ENCODE results near the gene NACA.
"Not testable (repeated sequence)": the region's sequence is repeated elsewhere in the genome, so short reads cannot be mapped to it uniquely, and the experiment has no call there.

The NACA gene

DNA sequence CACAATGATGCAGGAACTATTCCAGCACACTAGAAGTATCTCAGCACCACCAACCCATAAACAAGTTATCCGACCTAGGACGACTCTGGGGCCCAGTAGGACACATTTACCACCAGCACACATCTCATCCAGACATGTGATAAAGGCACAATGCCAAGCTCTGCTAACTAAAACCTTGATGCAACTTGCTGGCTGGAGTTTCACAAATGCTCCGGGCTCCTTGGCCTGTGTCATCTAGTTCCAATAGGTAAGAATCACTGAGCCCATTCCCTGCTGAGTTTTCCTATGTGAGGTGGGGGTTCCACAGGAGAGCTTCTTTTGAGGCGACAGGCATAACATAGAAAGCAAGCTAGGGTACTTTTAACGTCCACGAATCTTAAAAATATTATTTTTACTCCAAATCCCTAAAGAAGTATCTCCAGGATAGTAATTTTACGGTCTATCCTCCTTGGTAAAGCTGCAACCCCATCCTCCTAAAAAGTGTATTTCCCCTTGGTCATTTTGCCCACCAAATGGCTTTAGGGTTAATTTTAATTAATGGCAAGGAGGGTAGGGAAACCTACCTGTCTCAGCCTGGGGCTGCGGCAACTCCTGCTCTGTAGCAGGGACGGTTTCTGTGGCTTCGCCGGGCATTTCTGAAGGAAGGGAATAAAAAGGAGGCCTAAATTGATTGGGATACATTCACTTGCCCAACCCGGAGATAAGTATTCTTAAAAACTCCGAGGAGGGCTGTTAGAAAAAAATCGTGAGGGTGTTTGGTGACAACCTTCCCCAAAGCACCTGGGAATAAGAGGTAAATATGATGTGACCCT is 1.0 kb downstream of the NACA start:
- DNase-seq (ENCODE audit: low read depth): peak; percentile 83

DNA sequence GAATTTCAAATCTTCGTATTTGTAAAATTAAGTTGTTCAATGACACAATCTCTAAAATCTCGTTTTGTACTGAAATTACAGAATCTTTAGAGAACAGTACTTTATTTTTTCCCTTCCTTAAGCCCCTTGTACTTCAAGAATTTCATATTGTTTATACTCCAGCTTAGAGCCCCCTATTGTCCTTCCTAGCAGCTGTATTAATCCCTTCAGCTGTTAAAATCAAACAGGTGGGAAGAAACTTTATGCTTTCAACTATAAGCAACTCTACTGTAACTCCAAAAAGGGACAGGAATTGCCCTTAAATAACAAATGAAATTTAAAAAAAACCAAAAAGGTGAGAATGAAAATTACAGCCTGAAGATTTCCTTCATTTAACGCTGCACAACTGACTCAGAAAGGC is 1.7 kb downstream of the NACA start:
- no peak for DNase-seq (ENCODE audit: low read depth)

DNA sequence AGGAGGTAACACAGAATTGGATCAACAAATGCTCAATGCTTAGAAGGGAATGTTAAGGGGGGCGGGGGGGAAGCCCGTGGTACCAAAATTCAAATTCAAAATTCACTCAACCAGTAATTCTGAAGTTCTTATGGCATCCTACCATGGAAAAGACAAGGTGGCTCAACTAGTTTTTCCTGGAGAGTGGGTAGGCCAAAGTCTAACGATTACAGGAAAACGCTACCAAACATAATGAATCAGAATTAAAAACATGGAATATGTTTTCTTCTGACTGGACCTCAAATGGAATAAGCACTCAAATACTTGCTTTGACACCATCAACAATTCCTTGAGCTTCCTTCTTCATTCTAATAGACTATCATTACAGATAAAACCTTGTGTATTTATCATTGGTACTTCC is 2.3 kb downstream of the NACA start:
- no peak for DNase-seq (ENCODE audit: low read depth)

DNA sequence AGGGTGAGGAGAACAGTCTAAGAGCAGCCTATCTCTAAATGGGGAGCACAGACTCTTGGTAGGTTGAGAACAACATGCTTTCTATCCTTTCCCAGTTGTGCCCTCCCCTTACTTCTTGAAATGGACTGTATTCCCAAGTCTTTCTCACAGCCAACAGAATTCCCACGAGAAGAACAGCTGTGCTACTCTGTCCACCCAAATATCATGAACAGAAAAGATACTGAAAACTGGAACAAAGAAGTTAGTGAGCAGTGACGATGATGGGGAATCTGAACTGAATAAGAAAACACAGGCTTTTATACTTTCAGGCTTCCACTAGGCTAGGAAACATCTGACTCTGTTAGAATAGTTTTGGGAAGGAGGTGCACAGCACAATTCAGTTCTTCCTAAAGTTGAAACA is 3.4 kb downstream of the NACA start:
- DNase-seq (ENCODE audit: low read depth): no peak

DNA sequence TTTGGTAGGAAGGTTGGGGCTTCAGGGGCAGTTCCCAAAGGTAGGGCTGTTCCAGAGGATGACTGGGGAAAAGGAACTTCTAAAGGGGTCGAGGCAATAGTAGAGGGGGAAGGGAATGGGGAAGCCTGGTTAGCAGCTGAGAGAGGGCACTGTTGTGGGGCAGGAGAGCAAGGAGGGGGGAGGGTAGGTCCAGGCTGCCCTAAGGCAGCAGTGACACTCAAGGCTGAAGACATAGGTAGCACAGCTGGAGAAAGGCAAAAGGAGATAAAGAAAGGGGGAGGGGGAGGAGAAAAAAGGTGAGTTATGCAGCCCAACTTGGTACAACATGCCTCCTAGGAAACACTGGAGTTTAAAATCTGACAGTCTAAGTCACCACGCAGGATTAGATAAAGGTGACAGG is 3.9 kb downstream of the NACA start:
- DNase-seq (ENCODE audit: low read depth): no peak

DNA sequence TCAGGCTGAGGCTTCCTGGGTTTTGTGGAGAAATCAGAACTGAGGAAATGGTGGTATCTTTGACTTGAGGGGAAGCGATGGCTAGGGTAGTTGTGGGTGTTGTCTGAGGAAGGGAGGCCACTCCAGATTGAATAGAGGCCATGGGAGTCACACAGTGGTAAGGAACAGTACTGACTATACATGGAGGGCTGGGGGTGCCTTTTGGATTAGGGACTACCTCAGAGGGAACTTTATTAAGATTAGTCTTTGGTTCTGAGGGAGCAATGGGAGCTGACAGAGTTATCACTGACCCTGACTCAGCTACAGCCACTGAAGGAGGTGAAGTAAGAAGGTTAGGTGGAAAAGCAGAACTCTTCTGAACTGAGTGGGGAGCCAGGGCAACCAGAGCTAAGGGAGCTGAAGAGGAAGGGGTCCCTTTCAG is 4.4 kb downstream of the NACA start:
- no peak for DNase-seq (ENCODE audit: low read depth)

DNA sequence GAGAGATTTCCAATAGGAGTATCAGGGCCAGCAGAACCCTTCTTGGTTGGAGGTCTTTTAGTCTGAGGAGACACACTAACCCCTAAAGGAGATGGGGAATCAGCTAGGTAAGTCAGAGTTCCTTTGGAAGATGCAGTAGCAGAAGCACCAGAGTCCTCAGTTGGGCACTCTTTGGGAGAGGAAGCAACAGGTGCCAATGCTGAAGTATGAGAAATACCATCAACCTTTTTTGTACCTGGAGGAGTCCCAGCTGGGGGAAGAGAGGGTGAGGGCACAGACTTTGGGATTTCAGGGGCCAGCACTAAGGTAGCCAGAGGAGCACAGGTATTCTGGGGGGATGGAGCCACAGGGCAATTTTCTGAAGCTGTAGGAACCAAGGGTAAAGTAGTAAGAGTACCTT is 6.0 kb downstream of the NACA start:
- no peak for DNase-seq (ENCODE audit: low read depth)

DNA sequence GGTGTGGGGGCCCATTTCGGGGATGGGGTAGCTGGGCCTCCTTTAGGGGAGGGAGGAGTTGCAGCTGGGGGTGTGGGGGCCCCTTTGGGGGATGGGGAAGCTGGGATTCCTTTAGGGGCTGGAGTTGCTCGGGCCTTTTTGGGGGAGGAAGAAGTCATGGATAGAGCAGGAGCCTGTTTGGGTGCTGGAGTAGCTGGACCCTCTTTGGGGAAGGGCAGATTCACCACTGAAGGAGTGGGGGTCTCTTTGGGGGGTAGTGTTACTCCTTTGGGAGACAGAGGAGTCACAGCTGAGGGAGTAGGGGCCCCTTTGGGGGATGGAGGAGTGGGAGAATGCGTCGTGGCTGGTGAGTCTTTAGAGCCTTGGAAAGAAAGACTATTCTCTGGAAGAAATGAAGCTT is 6.5 kb downstream of the NACA start:
- DNase-seq (ENCODE audit: low read depth): no peak

DNA sequence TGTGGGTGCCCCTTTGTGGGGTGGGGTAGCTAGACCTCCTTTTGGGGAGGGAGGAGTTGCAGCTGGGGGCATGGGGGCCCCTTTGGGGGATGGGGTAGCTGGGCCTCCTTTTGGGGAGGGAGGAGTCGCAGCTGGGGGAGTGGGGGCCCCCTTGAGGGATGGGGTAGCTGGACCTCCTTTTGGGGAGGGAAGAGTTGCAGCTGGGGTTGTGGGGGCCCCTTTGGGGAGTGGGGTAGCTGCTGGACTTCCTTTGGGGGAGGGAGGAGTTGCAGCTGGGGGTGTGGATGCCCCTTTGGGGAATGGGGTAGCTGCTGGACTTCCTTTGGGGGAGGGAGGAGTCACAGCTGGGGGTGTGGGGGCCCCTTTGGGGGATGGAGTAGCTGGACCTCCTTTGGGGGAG is 7.0 kb downstream of the NACA start:
- no peak for DNase-seq (ENCODE audit: low read depth)

DNA sequence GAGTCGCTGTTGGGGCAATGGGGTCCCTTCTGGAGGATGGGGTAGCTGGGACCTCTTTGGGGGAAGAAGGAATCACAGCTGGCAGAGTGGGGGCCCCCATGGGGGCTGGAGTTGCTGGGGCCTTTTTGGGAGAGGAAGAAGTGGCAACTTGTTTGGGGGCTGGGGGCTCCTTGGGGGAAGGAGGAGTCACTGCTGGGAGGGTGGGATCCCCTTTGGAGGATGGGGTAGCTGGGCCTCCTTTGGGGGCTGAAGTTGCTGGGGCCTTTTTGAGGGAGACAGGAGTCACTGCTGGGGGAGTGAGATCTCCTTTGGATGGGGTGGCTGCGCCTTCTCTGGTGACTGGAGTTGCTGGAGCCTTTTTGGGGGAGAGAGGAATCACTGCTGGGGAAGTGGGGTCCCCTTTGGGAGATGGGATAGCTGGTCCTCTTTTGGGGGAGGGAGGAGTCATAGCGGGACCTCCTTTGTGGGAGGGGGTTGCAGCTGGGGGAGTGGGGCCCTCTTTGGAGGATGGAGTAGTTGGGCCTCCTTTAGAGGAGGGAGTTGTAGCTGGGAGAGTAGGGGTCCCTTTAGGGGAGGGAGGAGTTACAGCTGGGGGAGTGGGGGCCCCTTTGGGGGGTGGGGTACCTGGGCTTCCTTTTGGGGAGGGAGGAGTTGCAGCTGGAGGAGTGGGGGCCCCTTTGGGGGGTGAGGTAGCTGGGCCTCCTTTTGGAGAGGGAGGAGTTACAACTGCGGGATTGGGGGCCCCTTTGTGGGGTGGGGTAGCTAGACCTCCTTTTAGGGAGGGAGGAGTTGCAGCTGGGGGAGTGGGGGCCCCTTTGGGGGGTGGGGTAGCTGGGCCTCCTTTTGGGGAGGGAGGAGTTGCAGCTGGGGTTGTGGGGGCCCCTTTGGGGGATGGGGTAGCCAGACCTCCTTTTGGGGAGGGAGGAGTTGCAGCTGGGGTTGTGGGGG is 7.9 kb downstream of the NACA start:
- DNase-seq (ENCODE audit: low read depth): no peak

DNA sequence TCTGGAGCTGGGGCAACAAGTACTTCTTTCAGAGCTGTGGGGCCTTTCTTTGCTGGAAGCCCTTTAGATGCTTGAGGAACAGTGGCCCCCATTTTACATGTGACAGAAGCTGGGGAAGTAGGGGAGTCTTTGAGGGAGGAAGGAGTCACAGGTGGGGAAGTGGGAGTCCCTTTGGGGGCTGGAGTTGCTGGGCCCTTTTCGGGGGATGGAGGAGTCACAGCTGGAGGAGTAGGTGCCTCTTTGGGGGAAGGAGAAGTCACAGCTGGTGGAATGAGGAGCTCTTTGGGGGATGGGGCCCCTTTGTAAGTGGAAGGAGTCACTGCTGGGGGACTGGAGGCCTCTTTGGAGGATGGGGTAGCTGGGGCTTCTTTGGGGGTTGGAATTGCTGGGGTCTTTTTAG is 8.6 kb downstream of the NACA start:
- no peak for DNase-seq (ENCODE audit: low read depth)

DNA sequence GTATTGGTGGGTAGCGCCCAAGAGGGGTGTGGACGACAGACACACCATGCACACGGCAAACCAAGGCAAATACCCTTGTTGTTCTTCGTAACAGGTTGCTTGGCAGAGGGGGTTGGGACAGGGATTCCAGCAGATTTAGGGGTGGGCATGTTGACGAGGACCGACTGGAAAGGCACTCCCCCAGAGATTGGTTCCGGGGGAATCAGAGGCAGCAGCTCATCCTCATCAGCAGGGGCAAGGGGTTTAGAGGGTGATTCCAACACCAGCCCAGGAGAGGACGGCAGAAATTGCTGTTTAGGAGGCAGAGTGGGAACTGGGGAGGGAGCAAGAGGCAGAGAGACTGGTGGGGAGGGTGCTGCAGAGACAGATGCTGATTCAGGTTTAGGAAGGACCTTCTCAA is 9.3 kb downstream of the NACA start:
- no peak for DNase-seq (ENCODE audit: low read depth)

DNA sequence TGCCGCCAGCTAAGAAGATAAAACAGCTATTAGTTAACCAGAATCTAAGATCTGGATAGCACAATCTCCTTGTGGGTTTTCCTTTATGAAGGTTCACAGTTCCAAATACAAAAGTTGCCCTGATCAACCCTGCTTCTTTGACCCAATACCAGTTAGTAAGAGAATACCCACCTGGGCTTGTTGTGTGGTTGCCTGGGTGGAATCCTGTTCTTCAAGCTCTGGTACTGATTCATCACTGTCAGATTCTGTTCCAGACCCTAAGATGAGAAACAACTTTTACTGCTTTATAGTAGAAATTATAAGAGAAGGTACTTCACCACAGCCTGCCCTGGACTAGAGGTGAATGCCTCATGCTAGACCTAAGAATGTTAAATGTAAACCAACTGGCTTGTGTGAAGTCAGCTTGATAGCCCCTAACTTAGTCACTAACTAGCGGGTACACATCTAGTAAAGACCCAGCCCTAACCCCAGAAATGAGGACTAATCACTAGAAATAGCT is 10.6 kb downstream of the NACA start:
- DNase-seq (ENCODE audit: low read depth): no peak

DNA sequence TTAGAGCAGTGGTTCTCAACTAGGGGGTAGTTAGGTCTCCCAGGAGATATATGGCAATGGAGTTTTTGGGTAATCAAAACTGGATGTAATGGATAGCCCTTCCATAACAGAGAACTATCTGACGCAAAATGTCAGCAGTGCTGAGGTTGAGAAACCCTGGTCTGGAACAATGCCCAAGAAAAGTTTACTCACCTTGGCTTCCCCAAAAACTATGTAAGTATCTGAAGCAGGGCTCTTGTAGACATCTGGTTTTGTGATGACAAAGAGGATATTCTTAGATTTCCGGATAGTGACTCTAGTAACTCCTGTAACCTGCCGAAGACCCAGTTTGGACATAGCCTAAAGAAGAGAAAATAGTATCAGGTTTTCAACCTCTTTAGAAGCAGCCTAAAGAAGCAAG is 11.8 kb downstream of the NACA start:
- no peak for DNase-seq (ENCODE audit: low read depth)

DNA sequence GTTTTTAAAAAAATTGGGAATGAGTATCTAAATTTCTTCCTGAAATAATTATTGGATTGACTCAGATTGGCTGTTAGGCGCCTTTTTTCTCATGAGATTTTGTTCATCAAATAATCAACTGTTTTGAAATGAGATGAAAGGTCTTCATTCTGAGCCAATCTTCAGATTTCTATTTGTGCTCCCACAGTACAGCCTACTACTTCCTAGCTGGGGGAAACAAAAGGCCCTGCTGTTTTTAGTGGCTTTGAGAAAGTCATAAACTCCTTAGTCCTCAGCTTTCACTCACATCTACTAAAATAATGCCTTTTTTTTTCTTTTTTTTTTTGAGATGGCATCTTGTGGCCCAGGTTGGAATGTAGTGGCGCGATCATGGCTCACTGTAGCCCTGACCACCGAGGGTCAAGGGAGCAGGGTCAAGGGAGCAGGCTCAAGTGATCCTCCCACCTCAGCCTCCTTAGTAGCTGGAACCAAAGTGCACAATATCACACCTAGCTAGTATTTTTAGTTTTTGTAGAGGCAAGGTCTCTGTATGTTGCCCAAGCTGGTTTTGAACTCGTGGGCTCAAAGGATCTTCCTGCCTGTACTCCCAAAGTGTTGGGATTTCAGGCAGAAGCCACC is 15.2 kb downstream of the NACA start:
- no peak for DNase-seq (ENCODE audit: low read depth)

DNA sequence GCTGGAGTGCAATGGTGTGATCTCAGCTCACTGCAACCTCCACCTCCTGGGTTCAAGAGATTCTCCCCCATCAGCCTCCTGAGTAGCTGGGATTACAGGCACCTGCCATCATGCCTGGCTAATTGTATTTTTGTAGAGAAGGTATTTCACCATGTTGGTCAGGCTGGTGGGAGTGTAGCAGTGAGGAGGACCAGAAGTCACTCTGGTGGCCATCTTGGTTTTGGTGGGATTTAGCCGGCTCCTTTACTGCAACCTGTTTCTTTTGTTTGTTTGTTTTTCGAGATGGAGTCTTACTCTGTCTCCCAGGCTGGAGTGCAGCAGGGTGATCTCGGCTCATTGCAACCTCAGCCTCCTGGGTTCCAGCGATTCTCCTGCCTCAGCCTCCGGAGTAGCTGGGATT is 20.6 kb downstream of the NACA start:
- DNase-seq (ENCODE audit: low read depth): not testable (repeated sequence)

DNA sequence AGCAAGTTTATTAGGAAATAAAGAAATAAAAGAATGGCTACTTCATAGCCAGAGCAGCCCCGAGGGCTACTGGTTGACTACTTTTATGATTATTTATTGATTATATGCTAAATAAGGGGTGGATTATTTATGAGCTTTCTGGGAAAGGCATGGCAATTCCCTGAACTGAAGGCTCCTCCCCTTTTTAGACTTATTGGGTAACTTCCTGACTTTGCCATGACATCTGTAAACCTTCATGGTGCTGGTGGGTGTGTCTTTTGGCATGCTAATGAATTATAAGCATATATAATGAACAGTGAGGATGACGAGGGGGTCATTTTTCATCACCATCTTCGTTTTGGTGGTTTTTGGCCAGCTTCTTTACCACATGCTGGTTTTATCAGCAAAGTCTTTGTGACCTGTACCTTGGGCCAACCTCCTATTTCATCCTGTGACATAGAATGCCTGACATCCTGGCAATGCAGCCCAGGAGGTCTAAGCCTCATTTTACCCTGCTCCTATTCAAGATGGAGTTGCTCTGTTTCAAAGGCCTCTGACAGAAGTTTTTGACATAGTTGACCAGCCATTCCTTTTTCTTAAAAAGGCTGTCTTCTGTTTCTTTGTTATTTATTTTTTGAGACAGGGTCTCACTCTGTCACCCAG is 26.0 kb downstream of the NACA start:
- DNase-seq (ENCODE audit: low read depth): no peak

DNA sequence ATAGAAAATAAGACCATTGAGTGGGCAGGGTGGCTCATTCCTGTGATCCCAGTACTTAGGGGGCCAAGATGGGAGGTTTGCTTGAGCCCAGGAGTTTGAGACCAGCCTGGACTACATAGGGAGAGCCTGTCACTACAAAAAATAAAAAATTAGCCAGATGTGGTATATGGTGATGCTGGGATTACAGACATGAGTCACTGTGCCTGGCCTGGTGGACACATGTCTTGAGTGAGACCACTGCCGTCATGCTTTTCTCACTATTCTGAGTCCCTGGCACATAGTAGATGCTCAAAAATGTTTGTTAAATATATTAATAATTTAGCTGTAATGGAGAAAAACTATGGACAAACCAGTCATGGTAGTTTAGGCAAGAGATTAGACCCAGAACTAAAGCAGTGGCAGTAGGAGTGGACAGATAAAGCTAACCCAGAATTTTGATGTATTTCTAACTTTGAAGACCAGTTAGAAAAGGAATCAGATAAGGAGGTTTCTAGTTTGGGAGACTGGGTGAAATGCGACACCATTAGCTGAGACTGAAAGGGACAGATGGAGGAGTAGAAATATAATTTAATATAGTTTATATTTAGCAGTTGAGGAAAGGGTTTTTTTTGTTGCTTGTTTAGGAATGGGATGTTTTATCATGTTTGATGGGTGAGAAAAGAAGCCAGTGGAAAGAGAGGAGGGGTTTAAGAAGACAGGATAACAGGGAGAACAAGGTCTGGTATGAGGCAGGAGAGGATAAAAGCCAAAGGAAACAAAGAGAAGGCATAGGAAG is 29.6 kb downstream of the NACA start:
- no peak for DNase-seq (ENCODE audit: low read depth)

DNA sequence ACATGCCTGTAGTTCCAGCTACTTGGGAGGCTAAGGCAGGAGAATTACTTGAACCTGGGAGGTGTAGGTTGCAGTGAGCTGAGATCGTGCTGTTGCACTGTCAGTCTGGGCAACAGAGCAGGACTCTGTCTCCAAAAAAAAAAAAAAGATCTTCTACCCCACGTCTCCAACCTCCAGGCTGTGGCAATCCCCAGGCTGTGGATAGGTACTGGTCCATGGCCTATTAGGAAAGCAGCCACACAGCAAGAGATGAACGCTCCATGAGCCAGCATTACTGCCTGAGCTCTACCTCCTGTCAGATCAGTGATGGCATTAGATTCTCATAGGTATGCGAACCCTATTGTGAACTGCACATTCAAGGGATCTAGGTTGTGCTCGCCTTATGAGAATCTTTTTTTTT is 30.9 kb downstream of the NACA start:
- no peak for DNase-seq (ENCODE audit: low read depth)

DNA sequence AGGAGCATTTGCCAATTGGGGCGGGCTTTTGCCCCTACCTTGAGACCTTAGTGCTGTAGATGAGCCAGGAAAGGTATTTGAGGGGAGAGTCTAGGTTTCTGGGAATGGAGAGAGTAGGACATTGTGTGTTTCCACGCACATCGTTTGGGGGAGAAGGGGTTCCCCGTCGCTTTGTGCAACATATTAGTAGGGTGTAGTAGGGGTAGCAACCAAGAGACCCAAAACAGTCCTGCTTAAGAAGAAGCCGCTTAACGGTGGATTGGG is 36.3 kb downstream of the NACA start:
- DNase-seq (ENCODE audit: low read depth): no peak

DNA sequence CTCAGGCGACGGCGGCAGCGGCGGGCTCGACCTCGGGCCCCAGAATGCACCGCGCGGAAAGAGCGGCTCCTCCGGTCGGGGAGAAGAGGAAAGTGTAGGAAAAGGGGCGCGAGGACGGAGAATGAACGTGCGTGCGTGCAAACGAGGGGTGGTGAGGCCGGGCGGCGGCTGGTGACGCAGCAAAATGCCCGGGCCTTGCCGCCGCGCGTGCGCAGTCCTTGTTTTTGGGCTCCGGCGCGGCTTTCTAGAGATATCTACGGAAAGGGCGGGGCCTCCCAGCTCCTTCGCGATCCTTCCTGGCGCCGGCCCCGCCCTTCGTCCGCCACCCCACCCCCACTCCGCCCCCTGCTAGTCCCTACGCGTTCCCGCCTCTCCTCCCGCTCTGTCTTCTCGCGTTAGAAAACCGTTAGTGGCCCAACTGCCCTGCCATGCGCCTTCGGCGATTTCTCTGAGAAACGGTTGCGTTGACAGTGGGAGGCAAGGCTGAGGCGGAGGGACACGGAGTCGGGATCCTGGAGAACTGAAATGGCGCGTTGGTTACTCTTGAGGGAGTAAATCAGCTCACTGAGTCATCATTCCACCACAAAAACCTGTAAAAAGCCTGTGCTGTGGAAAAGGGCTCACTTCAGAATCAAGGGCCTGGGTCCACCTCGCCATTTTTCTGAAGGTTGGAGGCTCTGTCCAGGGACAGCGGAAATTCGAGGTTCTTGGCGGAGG is 36.8 kb downstream of the NACA start, which contains the start of gene PTGES3:
TSS of gene PTGES3 (minus strand) at position 156 of the 717 bp plus-strand sequence. CDS start 285 bp downstream, outside the sequence.
- peak; percentile 96 for DNase-seq (ENCODE audit: low read depth)

Data from fibroblast of the conjunctiva (primary cell).